SJCRH30 (cell line): ENCODE results near the gene TAOK2. TPM values are rescaled to one million over a fixed set of nuclear protein-coding genes. Genes with fewer than 3 reads are reported as not detected.

Source experiments
- DNase-seq, 2 experiments: peaks; one replicate each; pipeline ENCODE4 v3.0.0-alpha.2; 2015 to 2020
- H3K27ac ChIP-seq: fragments of 250-450 bp; sonication (Bioruptor Pico); 2 replicates; pipeline ENCODE4 v1.5.1; 2020; ENCODE audit warnings: mild to moderate bottlenecking, moderate library complexity
- H3K27me3 ChIP-seq: fragments of 250-450 bp; sonication (Bioruptor Pico); 2 replicates; pipeline ENCODE4 v1.5.1; 2020; ENCODE audit warnings: mild to moderate bottlenecking, moderate library complexity
- H3K36me3 ChIP-seq: fragments of 250-450 bp; sonication (Bioruptor Pico); 2 replicates; pipeline ENCODE4 v1.5.1; 2020; ENCODE audit warnings: mild to moderate bottlenecking, moderate library complexity
- H3K4me1 ChIP-seq: fragments of 250-450 bp; sonication (Bioruptor Pico); 2 replicates; pipeline ENCODE4 v1.5.1; 2020; ENCODE audit warnings: mild to moderate bottlenecking, moderate library complexity
- H3K4me3 ChIP-seq: fragments of 250-450 bp; sonication (Bioruptor Pico); 2 replicates; pipeline ENCODE4 v1.5.1; 2020; ENCODE audit warnings: mild to moderate bottlenecking, moderate library complexity
- H3K9me3 ChIP-seq: fragments of 250-450 bp; sonication (Bioruptor Pico); replicated peaks from 2 replicates; pipeline ENCODE4 v1.5.1; 2020; ENCODE audit warnings: mild to moderate bottlenecking, moderate library complexity
- total RNA-seq: library from RNA; depleted of rRNA; stranded (reverse); fragments of >200 nt; shearing (Covaris generic); gene quantifications from 2 replicates; pipeline ENCODE4 v1.2.3, GENCODE V29; 2014

TAOK2 gene
- total RNA-seq, 1 experiment from 2014 or later, result 30.6 TPM

DNA sequence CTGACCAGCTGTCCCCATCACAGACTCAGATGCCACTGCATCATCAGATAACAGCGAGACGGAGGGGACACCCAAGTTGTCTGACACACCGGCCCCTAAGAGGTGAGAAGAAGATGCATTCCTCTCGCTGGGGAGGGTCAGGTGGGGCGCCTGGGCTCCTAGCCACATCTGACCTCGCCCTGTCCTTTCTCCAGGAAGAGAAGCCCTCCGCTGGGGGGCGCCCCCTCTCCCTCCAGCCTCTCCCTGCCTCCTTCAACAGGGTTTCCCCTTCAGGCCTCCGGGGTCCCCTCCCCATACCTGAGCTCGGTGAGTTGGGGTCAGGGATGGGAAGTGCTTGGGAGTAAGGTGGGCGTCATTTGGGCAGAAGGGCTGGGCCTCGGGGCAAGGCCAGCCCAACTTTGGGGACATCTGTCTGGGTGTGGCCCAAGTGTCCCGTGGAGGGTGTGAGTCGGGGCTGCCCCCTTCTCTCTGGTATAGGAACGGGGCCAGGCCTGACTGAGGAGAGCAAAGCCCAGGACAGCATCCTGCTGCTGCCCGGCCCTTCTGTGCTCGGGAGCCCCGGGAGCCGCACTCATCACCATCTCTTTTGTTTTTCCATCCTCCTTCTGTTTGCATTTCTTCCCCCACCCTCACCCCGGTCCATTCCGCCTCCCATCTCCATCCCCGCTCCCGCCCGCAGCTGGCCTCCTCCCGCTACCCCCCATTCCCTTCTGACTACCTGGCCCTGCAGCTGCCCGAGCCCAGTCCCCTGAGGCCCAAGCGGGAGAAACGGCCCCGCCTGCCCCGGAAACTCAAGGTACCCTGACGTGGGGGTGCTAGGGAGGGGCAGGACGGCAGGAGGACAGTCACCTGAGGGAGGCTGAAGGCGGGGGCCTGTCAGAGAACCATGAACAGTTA lies 27.3 kb downstream of the TAOK2 start:
- no peaks in the 10 kb centered on the region for H3K36me3 ChIP-seq
- no peak overlapping the region for H3K4me3 ChIP-seq
- no peaks in the 10 kb centered on the region for H3K27me3 ChIP-seq
- no peaks in the 10 kb centered on the region for H3K4me1 ChIP-seq
- H3K27ac ChIP-seq, result no peak overlapping the region
- H3K9me3 ChIP-seq, result no peaks in the 10 kb centered on the region
- DNase-seq, result no peak

DNA sequence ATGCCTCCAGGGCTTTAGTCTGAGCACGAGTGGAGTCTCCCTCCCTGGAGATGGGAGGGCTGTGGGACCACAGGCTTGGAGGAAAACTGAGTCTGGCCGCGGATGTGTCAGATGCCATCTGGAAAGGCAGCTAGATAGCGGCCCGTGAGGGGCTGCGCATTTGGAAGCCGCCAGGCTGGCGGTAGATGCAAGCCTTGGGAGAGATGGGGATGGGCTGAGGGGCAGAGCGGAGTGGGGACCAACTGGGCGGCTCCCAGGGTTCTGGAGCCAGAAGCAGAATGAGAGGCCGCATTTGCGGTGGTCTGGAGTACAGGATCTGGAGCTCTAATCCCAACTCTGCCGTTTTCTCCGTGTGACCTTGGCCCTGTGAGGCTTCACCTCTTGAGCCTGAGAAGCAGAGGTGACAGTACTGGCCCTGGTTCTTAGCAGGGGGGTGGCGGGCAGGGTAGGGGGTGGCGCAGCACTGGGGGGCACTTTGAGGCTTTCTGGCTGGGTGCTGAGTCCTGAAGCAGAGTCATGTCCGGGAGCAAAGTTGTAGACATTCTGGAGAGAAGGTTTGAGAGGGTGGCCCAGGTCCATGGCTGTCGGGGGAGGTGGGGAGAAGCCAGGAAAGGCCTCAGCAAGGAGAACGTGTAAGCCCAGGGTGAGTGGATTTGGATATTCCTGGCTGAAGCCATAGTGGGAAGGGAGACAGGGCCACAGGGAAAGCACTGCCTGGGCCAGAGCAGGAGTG lies 29.1 kb downstream of the TAOK2 start:
- Histone ChIP-seq H3K4me3 (no peak overlapping the region), H3K27me3 (no peaks in the 10 kb centered on the region), H3K9me3 (no peaks in the 10 kb centered on the region), H3K36me3 (no peaks in the 10 kb centered on the region), H3K27ac (no peak overlapping the region), H3K4me1 (no peaks in the 10 kb centered on the region)
- no peak for DNase-seq

DNA sequence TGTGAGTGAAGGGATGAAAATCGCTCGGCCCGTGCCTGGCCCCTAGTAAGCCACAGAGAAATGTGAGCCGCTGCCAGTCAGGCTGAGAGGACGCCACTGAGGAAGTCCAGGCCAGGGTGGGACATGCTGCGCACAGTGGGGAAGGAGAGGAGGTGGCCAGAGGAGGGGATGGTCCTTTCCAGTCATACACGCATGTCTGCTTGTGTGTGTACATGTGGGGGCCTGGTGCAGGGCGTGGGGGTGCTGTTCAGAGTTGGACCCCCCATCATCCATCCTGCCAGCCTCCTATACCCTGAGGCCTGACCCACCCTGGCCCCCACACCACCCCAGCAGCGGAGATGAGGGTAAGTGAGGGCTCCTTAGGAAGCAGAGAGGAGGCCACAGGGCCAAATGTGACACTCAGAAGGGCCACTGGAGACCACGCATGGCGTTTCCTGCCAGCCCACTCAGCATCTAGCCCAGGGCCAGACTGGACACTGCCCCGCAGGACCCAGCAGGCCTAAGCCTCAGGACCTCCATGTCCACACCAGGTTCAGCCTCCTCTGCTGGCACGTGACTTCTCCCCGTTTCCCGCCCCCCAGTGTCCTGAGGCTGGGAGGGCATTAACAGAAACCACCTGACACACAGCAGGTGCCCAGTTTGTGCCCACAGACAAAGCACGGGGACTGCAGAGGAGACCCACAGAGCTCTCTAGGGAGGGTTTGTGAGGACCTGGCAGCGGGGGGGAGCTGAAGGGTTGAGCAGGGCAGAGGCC lies 30.2 kb downstream of the TAOK2 start:
- Histone ChIP-seq H3K4me1 (no peaks in the 10 kb centered on the region), H3K4me3 (no peak overlapping the region), H3K27ac (no peak overlapping the region), H3K36me3 (no peaks in the 10 kb centered on the region), H3K9me3 (no peaks in the 10 kb centered on the region), H3K27me3 (no peaks in the 10 kb centered on the region)
- no peak for DNase-seq

DNA sequence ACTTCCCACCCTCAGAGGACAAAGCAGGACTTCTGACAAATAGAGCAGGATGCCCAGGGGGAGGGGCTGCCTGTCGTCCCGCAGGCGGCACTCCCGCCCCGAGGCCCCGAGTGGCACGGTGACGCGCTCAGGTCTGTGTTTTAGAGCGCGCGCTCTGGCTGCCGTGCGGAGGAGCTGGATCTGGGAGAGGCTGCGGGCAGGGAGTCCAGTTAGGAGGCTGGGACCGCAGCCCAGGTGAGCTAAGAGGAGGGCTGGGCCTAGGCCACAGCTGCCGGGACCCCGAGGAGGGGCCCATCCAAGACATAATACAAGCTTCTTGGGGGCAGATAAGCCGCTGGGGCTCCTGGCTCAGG lies 30.7 kb downstream of the TAOK2 start:
- H3K4me1 ChIP-seq, result no peaks in the 10 kb centered on the region
- no peaks in the 10 kb centered on the region for H3K36me3 ChIP-seq
- H3K4me3 ChIP-seq, result no peak overlapping the region
- DNase-seq, result no peak
- no peaks in the 10 kb centered on the region for H3K9me3 ChIP-seq
- H3K27me3 ChIP-seq, result peaks cover 5% of the 10 kb centered on the region; the same call in 1 of the 2 replicates
- no peak overlapping the region for H3K27ac ChIP-seq

DNA sequence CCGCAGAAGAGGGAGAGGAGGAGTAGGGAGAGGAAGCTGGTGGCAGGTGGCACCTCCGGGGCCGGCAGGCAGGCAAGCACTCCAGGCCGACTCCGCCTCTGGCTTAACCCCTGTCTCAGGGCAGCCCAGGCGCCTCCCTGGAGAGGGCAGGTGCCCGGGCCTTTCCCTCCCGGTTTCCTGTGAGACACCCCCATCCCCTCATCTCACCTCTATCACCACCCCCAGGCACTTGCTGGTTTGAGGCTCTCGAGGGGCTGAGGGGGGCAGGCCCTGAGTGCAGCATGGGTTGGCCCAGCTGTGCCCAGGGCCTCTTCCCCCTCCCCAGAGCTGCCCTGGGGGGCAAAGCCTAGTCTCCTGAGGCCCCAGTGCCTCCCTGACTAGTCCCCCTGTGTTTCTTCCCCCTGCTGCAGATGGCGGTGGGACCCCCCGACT lies 31.2 kb downstream of the TAOK2 start:
- H3K4me3 ChIP-seq, result no peak overlapping the region
- DNase-seq, result no peak
- no peak overlapping the region for H3K27ac ChIP-seq
- H3K36me3 ChIP-seq, result no peaks in the 10 kb centered on the region
- H3K4me1 ChIP-seq, result no peaks in the 10 kb centered on the region
- H3K27me3 ChIP-seq, result peaks cover 7% of the 10 kb centered on the region; the same call in 1 of the 2 replicates
- H3K9me3 ChIP-seq, result no peaks in the 10 kb centered on the region

DNA sequence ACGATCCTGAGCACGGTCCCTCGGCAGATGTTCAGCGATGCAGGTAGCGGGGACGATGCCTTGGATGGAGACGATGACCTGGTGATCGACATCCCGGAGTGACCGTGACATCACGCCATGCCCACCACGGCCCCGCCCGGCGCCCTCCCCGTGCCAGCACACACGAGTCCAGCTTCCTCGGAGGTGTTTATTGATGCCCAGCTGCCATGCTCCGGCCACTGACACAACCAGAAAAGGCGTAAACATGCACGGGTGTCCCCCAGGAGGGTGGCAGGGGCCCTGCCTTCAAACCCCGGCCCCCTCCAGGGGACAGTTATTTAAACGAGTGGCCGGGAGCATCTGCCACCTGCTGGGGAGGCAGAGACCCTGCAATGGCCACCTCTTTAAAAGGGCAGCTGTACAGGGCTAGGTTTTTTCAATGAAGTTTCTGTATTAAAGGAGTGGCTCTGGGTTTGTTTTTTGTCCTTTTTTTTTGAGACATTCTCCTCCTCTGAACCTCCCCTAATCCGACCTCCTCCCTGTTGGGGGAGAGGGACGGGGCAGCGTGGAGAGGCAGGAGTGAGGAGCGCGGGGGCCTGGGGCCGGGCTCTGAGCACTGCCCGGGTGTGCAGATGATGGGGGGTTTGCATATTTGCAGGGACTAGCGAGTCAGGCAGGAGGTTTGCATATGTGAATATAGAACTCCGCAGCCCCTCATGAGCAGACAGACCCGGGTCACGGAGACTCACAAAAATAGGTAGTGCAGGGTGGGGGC lies 31.9 kb downstream of the TAOK2 start:
- Histone ChIP-seq H3K36me3 (no peaks in the 10 kb centered on the region), H3K27me3 (peaks cover 11% of the 10 kb centered on the region; the same call in 1 of the 2 replicates), H3K9me3 (no peaks in the 10 kb centered on the region), H3K27ac (no peak overlapping the region), H3K4me1 (no peaks in the 10 kb centered on the region), H3K4me3 (no peak overlapping the region)
- peak; percentile 26 to 42 for DNase-seq

DNA sequence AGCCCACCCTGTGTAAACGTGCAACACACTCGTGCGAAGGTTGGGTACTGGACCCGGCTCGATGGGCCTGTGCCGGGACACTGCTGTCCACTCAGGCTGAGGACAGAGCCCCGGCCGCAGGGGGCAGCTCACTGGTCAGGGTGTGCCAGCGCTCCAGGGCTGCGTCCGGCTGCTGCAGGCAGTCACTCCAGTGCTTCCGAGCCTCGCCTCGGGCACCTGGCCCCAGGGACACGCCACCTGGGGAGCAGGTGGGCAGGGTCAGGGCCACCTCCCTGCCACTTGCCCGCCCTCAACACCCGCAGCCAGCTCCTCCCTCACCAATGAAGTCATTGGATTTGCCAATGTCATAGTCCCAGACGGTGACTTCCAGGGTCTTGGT lies 32.4 kb downstream of the TAOK2 start:
- Histone ChIP-seq H3K4me3 (no peak overlapping the region), H3K27ac (no peak overlapping the region), H3K4me1 (no peaks in the 10 kb centered on the region), H3K9me3 (no peaks in the 10 kb centered on the region), H3K36me3 (no peaks in the 10 kb centered on the region), H3K27me3 (peaks cover 11% of the 10 kb centered on the region; the same call in 1 of the 2 replicates)
- no peak for DNase-seq

DNA sequence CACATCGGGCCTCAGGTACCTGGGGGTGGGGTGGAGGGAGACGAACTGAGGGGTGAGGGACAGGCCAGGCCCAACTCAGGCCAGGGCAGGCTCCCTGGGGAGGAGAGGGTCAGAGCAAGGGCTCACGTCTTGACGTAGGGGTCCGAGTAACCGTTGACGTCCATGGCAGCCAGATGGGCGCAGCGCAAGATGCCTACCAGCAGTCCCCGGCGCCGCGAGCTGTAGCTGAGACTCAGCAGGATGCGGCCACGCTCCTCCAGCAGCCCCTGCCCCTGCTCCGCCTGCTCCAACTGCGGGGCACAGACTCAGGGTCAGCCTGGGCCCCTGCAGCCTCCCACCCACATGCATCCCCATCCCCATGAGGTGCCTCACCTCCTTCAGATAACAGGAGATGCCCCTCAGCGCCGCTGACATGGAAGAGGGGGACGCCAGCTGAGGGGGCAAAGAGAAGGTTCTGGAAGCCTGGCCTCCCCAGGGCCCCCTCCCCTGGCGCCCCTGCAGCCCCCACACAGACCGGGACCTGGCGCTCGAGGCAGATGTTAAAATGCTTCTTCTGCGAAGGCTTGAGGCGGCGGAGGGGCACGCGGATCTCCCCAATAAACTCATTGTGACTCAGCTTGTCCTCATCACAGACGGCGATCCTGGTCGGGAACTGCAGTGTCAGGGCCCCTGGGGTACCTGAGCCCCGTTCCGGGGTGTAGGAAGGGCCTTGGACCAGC lies 33.1 kb downstream of the TAOK2 start:
- H3K4me1 ChIP-seq, result no peaks in the 10 kb centered on the region
- H3K4me3 ChIP-seq, result no peak overlapping the region
- no peak for DNase-seq

DNA sequence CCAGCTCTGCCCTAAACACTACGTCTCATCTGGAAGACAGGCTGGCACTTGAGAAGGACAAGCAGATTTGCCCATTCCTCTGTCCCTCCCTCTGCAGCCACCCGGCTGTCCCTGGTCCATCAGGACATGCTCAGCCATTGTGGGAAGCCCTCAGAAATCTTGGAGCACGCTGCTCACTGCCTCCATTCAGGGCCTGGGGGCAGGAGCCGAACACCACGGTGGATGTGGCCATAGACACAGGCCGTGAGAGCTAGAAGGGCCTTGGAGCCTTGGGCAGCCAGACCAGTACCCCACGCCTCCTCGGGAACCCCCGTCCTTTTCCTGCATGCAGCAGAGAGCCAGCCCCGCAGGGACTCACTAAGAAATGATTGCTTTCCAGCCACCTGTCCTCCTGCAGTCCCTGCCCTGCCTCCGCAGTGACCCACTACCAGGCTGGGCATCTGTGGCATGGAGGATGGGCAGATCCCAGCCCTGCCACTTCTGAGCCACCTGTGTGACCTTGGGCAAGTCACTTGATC lies 33.8 kb downstream of the TAOK2 start:
- H3K9me3 ChIP-seq, result no peaks in the 10 kb centered on the region
- H3K27ac ChIP-seq, result no peak overlapping the region
- peaks cover 11% of the 10 kb centered on the region; the same call in 1 of the 2 replicates for H3K27me3 ChIP-seq
- H3K4me3 ChIP-seq, result no peak overlapping the region
- no peaks in the 10 kb centered on the region for H3K4me1 ChIP-seq
- DNase-seq, result no peak
- H3K36me3 ChIP-seq, result no peaks in the 10 kb centered on the region

More for the DNA sequence above, 33.1 kb downstream of the TAOK2 start:
- no peaks in the 10 kb centered on the region for H3K36me3 ChIP-seq
- H3K27me3 ChIP-seq, result peaks cover 11% of the 10 kb centered on the region; the same call in 1 of the 2 replicates
- no peaks in the 10 kb centered on the region for H3K9me3 ChIP-seq
- no peak overlapping the region for H3K27ac ChIP-seq

DNA sequence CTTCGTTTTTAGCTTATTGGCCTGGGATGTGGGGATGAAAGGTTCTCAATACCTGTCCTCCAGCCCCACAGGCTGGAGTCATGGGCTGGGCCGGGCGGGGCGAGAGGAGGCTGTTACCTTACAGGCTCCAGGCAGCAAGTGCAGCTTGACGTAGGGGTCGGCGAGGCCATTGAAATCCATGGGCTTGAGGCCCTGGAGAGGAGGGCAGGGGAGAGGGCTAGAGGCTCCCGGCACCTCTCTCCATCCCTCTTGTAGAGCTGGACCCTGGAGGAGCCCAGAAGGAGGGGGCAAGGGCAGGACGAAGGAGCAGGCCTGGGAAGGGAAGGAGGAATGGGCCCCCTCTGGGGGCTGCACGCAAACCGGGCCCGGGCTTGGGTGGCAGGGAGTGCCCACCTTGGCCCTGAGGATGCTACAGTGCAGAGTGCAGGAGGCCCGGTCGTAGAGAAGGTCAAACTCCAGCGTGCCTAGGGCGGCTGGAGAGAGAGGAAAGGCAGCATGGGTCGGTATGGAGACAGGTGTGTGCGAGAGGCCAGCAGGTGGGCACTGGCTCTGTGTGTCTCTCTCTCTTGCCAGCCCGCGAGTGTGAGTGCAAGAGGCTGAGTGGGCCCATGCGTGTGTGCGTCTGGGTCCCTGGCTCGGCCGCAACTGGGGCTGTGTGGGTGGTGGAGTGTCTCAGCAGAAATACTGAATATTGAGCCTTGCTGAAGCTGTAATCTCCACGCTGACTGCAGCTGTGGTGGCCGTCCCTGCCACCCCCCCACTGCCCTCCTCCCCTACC lies 35.6 kb downstream of the TAOK2 start:
- no peaks in the 10 kb centered on the region for H3K4me1 ChIP-seq
- H3K27ac ChIP-seq, result no peak overlapping the region
- H3K4me3 ChIP-seq, result no peak overlapping the region
- no peak for DNase-seq
- no peaks in the 10 kb centered on the region for H3K36me3 ChIP-seq
- H3K27me3 ChIP-seq, result peaks cover 11% of the 10 kb centered on the region; the same call in 1 of the 2 replicates
- H3K9me3 ChIP-seq, result no peaks in the 10 kb centered on the region

DNA sequence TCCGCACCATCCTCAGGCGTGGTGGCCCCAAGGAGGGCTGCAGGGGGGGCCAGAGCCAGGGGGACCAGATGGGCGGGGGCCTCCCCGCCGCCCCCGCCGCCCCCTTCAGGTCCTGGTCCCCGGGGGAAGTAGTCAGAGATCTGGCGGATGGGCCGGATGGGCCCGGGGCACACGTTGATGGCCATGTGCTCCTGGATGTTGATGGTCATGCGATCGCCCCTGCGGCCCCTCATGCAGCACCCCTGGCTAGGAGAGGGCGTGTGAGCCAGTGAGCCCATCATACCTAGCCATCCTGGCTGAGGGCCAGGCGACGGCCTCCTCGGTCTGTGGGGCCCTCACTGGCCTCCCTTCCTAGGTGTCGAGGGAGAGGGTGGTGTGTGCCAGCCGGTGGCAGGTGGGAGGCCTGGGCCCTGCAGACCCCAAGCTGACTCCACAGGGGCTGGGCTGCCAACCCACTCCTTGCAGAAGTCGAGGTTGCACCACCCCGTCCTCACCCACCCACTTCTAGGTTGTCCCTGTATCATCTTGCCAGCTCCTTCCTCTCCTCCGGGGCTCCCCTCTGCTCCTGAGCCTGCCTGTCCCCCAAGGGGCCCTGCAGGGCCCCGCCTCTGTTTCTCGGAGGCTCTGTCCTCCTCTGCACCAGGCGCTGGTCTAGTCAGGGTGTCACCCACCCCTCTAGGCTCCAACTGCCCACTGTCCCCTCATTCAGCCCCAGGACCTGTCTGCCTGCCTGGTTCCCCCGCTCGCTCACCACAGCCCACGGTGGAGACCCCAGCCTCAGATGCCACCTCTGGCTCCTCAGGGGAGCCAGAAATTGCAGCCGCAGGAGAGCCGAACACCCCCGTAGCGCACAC lies 36.5 kb downstream of the TAOK2 start:
- no peaks in the 10 kb centered on the region for H3K4me1 ChIP-seq
- no peak overlapping the region for H3K27ac ChIP-seq
- no peak for DNase-seq
- peaks cover 11% of the 10 kb centered on the region; the same call in 1 of the 2 replicates for H3K27me3 ChIP-seq
- H3K9me3 ChIP-seq, result no peaks in the 10 kb centered on the region
- H3K4me3 ChIP-seq, result no peak overlapping the region
- H3K36me3 ChIP-seq, result no peaks in the 10 kb centered on the region
